Kidney (tissue), 22 donors: ENCODE results near the gene DESI1. TPM values are rescaled to one million over a fixed set of nuclear protein-coding genes. Genes with fewer than 3 reads are reported as not detected.

Experiments
- DNase-seq, 5 donors: peaks; one replicate each; pipeline ENCODE4 v3.0.0-alpha.2; 2013 to 2020
- FAIRE-seq: peaks from 2 replicates; lab custom pipeline; 2012; peaks lifted over from hg19 to GRCh38; lab: Jason Lieb, UNC
- H3K27ac ChIP-seq, 2 donors: one replicate each; pipeline ENCODE4 v1.7.0; 2013; ENCODE audit warnings: low read depth in 2 of 2, low read length in 2 of 2, inconsistent platforms in 1 of 2
- H3K27me3 ChIP-seq: one replicate; pipeline ENCODE4 v1.7.1; 2013; ENCODE audit warnings: low read length, inconsistent platforms; ENCODE audit not compliant: control insufficient read depth, insufficient read depth
- H3K36me3 ChIP-seq, 3 donors: one replicate each; pipeline versions ENCODE4 v1.7.0 to v1.7.1; 2013; ENCODE audit warnings: low read length in 3 of 3, control low read depth in 1 of 3, inconsistent platforms in 1 of 3; ENCODE audit not compliant: insufficient read depth in 3 of 3, control insufficient read depth in 2 of 3
- H3K4me1 ChIP-seq, 3 donors: one replicate each; pipeline versions ENCODE4 v1.7.0 to v1.7.1; 2013; ENCODE audit warnings: low read length in 3 of 3, inconsistent platforms in 1 of 3, low read depth in 1 of 3; ENCODE audit not compliant: control insufficient read depth in 2 of 3, insufficient read depth in 2 of 3
- H3K4me3 ChIP-seq, 3 donors: one replicate each; pipeline versions ENCODE4 v1.7.0 to v1.8.1; 2013; ENCODE audit warnings: low read length in 3 of 3, control low read depth in 1 of 3, inconsistent platforms in 1 of 3
- H3K9ac ChIP-seq, 3 donors: one replicate each; pipeline versions ENCODE4 v1.7.0 to v1.7.1; 2013; ENCODE audit warnings: low read length in 3 of 3, control low read depth in 1 of 3, inconsistent platforms in 1 of 3
- H3K9me3 ChIP-seq, 3 donors: one replicate each; pipeline versions ENCODE4 v1.7.0 to v1.7.1; 2013; ENCODE audit warnings: low read length in 3 of 3, control low read depth in 1 of 3, inconsistent platforms in 1 of 3; ENCODE audit not compliant: control insufficient read depth in 2 of 3, insufficient read depth in 1 of 3
- intact Hi-C: fragments of 100-400 bp; cut with DNase I; formaldehyde crosslinking; loops from one replicate; pipeline ENCODE4 v1.11.1; 2022
- long read RNA-seq, 10 donors: library from polyadenylated mRNA in 1 of 10; unstranded in 1 of 10; transcript quantifications; one replicate each; pipeline ENCODE4 v2.0.0 and lab custom pipeline, GENCODE V29; 2021 to 2026
- polyA plus RNA-seq: library from polyadenylated mRNA; stranded (reverse); fragments of 350-450 nt; fragmentation: Illumina TruSeq; extraction: RNeasy Lipid Tissue Mini Kit (QIAGEN cat#74804); gene quantifications from one replicate; pipeline ENCODE4 v1.2.3, GENCODE V29; 2014; ENCODE audit warnings: low read depth, low replicate concordance; ENCODE audit not compliant: insufficient read depth
- total RNA-seq: library from RNA; stranded (reverse); fragmentation: NEBNext Ultra II Directional; extraction: Animal tissue kit (Norgen Biotek cat#: 25700); gene quantifications from one replicate; pipeline ENCODE4 v1.2.1, GENCODE V29; 2021
- TF ChIP-seq, protein P1 (sequence below): IDR thresholded peaks from 3 replicates; pipeline ENCODE4 v1.5.1; 2012; ENCODE audit warnings: mild to moderate bottlenecking, moderate library complexity, borderline replicate concordance; ENCODE audit not compliant: insufficient read depth; ENCODE audit errors: extremely low read depth
- donor health status: control.
- donor health status: control.
- donor health status: control.
- donor health status: control.
- donor health status: control.
- donor health status: DM: yes; HTN: yes; CAD: no.
- donor health status: Normal renal cell carcinoma (clear cell type).

The DESI1 gene
- total RNA-seq (29.1 TPM), polyA plus RNA-seq (28.6 TPM)
- long read RNA-seq, donor 1, partial matches to known transcripts, result 0 of 4 reads
- long read RNA-seq, donor 1, other reads (novel, unspliced or antisense), result 0 of 4 reads
- long read RNA-seq, donor 2, partial matches to known transcripts, result 120 of 185 reads
- long read RNA-seq, donor 2, other reads (novel, unspliced or antisense), result 60 of 185 reads
- long read RNA-seq, donor 3, transcript DESI1-201 (6 exons, 3,833 nt), result major isoform, 9 of 15 reads
- long read RNA-seq, donor 3, partial matches to known transcripts, result 6 of 15 reads
- long read RNA-seq, donor 3, other reads (novel, unspliced or antisense), result 0 of 15 reads
- long read RNA-seq, donor 4, partial matches to known transcripts, result 0 of 4 reads
- long read RNA-seq, donor 4, other reads (novel, unspliced or antisense), result 0 of 4 reads
- long read RNA-seq, donor 5, partial matches to known transcripts, result 0 of 1 reads
- long read RNA-seq, donor 5, other reads (novel, unspliced or antisense), result 0 of 1 reads
- long read RNA-seq, donor 6, partial matches to known transcripts, result 456 of 571 reads
- long read RNA-seq, donor 6, other reads (novel, unspliced or antisense), result 111 of 571 reads
- long read RNA-seq, donor 7, transcript DESI1-201 (6 exons, 3,833 nt), result major isoform, 8 of 11 reads
- long read RNA-seq, donor 7, partial matches to known transcripts, result 0 of 11 reads
- long read RNA-seq, donor 7, other reads (novel, unspliced or antisense), result 3 of 11 reads
- long read RNA-seq, donor 8, transcript DESI1-201 (6 exons, 3,833 nt), result major isoform, 8 of 325 reads
- long read RNA-seq, donor 8, partial matches to known transcripts, result 267 of 325 reads
- long read RNA-seq, donor 8, other reads (novel, unspliced or antisense), result 50 of 325 reads
- long read RNA-seq, donor 9, partial matches to known transcripts, result 0 of 2 reads
- long read RNA-seq, donor 9, other reads (novel, unspliced or antisense), result 0 of 2 reads
- long read RNA-seq, donor 10, transcript DESI1-201 (6 exons, 3,833 nt), result major isoform, 6 of 6 reads
- long read RNA-seq, donor 10, partial matches to known transcripts, result 0 of 6 reads
- long read RNA-seq, donor 10, other reads (novel, unspliced or antisense), result 0 of 6 reads

DNA sequence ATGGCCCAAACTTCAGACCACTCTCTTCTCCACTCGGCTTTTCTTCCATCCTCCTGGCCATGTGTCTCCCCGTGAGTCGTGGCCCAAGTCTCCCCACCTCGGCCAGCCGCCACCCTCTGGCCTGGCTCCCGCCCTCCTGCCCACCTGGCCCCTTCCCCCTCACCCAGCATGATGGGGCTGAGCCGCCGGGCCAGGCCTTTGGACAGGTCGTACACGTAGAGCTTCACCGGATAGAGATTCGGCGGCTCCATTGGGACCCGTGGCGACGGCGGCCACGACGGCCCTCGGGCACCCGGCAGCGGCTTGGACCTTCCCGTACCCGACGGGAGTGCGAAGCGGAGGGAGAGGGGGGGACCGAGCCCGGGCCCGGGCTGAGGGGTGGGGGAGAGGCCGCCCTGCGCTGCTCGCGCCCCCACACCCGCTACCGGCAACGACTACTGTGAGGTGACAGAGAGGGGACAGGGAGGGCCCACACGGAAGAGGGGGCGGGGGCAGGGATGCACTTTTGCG lies at the start of gene DESI1:
DESI1 (minus strand) TSS at position 455 of the 510 bp plus-strand sequence; CDS start at position 251, 204 bp downstream.
- intact Hi-C loops, result no loop called here
- H3K4me3 ChIP-seq, result peak within 1 kb of the TSS; percentile 86 to 94 (median 89)
- peaks cover 4 to 12% (median 10%) of the 10 kb centered on the region in 3 donors for H3K4me1 ChIP-seq
- H3K36me3 ChIP-seq, result peaks cover 4 to 16% (median 6%) of the 10 kb centered on the region in 3 donors
- no peaks in the 10 kb centered on the region for H3K27me3 ChIP-seq
- FAIRE-seq (no peak), DNase-seq (peak in 1 of 5 donors; percentile 64)
- peak within 1 kb of the TSS; percentile 97 for H3K27ac ChIP-seq
- no peaks in the 10 kb centered on the region for H3K9me3 ChIP-seq
- peak within 1 kb of the TSS; percentile 92 to 94 (median 93) for H3K9ac ChIP-seq
- TF ChIP-seq, protein P1, sequence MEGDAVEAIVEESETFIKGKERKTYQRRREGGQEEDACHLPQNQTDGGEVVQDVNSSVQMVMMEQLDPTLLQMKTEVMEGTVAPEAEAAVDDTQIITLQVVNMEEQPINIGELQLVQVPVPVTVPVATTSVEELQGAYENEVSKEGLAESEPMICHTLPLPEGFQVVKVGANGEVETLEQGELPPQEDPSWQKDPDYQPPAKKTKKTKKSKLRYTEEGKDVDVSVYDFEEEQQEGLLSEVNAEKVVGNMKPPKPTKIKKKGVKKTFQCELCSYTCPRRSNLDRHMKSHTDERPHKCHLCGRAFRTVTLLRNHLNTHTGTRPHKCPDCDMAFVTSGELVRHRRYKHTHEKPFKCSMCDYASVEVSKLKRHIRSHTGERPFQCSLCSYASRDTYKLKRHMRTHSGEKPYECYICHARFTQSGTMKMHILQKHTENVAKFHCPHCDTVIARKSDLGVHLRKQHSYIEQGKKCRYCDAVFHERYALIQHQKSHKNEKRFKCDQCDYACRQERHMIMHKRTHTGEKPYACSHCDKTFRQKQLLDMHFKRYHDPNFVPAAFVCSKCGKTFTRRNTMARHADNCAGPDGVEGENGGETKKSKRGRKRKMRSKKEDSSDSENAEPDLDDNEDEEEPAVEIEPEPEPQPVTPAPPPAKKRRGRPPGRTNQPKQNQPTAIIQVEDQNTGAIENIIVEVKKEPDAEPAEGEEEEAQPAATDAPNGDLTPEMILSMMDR, result no peak

DNA sequence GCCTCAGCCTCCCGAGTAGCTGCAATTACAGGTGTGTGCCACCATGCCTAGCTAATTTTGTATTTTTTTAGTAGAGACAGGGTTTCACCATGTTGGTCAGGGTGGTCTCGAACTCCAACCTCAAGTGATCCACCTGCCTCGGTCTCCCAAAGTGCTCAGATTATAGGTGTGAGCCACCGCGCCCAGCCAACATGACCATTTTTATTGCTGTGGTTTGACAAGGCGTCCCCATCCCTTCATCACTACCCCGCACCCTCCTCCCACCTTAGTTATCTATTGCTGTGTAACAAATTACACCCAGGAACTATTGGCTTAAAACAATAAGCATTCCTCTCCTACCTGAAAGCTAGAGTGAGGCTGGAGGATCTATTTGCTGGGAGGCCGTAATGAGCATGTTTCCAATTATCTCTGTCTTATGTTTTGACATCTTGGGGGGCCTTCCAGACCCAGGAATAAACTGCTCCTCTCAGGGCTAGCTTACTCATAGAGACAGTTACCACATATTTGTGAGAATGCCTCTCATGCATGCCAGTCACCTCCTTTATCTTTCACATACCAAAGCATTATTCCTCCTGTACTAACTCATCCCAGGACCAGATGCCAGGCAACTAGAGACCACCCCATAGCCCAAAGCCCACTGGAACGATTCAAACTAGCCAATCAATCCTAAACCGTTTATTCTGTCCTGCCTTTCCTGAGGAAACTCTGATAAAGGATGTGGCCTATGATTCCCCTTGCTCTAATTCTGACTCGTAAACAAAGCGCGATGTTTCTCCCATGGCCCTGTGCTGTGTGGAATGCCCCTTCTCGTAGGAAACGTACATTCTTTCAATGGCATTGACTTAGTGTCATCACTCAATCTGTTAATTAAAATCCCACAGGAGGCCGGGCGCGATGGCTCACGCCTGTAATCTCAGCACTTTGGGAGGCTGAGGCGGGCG lies 48.4 kb upstream of the DESI1 start:
- Histone ChIP-seq H3K4me1 (no peaks in the 10 kb centered on the region), H3K27ac (peak overlapping the region in 1 of 2 donors; percentile 26), H3K9me3 (no peaks in the 10 kb centered on the region), H3K4me3 (no peak overlapping the region), H3K9ac (no peak overlapping the region), H3K36me3 (peaks cover 0 to 15% (median 6%) of the 10 kb centered on the region in 3 donors), H3K27me3 (no peaks in the 10 kb centered on the region)
- no peak for DNase-seq
- intact Hi-C loops, result no loop called here
- no peak for FAIRE-seq
- TF ChIP-seq, protein P1, result no peak

DNA sequence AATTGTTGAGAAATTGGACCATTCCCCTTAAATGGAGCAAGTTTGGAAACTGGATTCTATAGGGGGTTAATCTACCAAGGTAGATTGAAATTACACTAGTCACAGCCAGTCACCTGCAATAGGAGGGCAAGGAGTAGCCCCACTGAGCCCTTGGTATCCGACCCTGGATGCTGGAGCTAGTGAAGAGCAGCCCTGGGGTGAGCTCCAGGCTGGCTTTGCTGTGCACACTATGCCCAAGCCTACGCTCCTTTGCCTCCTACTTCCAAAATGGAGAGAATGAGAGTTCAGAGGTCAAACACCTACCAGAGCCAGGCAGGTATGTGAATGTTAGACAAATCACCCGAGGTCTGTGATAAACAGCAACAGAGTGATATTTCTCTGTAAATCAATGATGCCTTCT lies 44.1 kb upstream of the DESI1 start:
- H3K4me3 ChIP-seq, result no peak overlapping the region
- H3K9me3 ChIP-seq, result no peaks in the 10 kb centered on the region
- no peak overlapping the region for H3K9ac ChIP-seq
- TF ChIP-seq, protein P1, result no peak
- H3K27ac ChIP-seq, result no peak overlapping the region
- no peaks in the 10 kb centered on the region for H3K4me1 ChIP-seq
- intact Hi-C loops, result no loop called here
- no peaks in the 10 kb centered on the region for H3K27me3 ChIP-seq
- FAIRE-seq (no peak), DNase-seq (no peak)
- peaks cover 15 to 47% (median 20%) of the 10 kb centered on the region in 3 donors for H3K36me3 ChIP-seq
